Iris pigment epithelial cell (primary cell): Measurements from ENCODE around the gene LYRM2.
A peak's percentile ranks its signal among the peaks of the same experiment; 100 is the strongest.
"Not testable (repeated sequence)": the region's sequence is repeated elsewhere in the genome, so short reads cannot be mapped to it uniquely, and the experiment has no call there.

Source experiments
- DNase-seq: peaks from one replicate; pipeline ENCODE4 v3.0.0-alpha.2; 2011; ENCODE audit warnings: low read depth

Gene LYRM2

GRCh38 chr6:89644864-89645263 lies 6.3 kb upstream of the LYRM2 start:
- no peak for DNase-seq

- no peak for DNase-seq
Measured at GRCh38 chr6:89643406-89643805, 4.9 kb upstream of the LYRM2 start.

- DNase-seq = no peak
Measured at GRCh38 chr6:89642956-89643355, 4.4 kb upstream of the LYRM2 start.

- not testable (repeated sequence) for DNase-seq
Measured at GRCh38 chr6:89641581-89641980, 3.0 kb upstream of the LYRM2 start.

- peak; percentile 54 for DNase-seq
Measured at GRCh38 chr6:89640804-89641203, 2.3 kb upstream of the LYRM2 start.

- no peak for DNase-seq
Measured at GRCh38 chr6:89637960-89638319, 607 bp downstream of the LYRM2 start.

- not testable (repeated sequence) for DNase-seq
Measured at GRCh38 chr6:89636412-89636811, 2.1 kb downstream of the LYRM2 start.

GRCh38 chr6:89630488-89630887 lies 8.1 kb downstream of the LYRM2 start:
- no peak for DNase-seq

- no peak for DNase-seq
Measured at GRCh38 chr6:89623749-89624148, 14.8 kb downstream of the LYRM2 start.

GRCh38 chr6:89619567-89619966 lies 19.0 kb downstream of the LYRM2 start:
- DNase-seq = no peak

- DNase-seq = no peak
Measured at GRCh38 chr6:89618026-89618425, 20.5 kb downstream of the LYRM2 start.

- no peak for DNase-seq
Measured at GRCh38 chr6:89616531-89616930, 22.0 kb downstream of the LYRM2 start.

GRCh38 chr6:89615882-89616281 lies 22.7 kb downstream of the LYRM2 start:
- no peak for DNase-seq

- DNase-seq = no peak
Measured at GRCh38 chr6:89613790-89614189, 24.8 kb downstream of the LYRM2 start.

GRCh38 chr6:89612121-89612520 lies 26.4 kb downstream of the LYRM2 start:
- no peak for DNase-seq

GRCh38 chr6:89611666-89612065 lies 26.9 kb downstream of the LYRM2 start:
- DNase-seq = peak; percentile 29

- DNase-seq = peak; percentile 36
Measured at GRCh38 chr6:89610149-89610642, 28.4 kb downstream of the LYRM2 start.

GRCh38 chr6:89605861-89606260 lies 32.7 kb downstream of the LYRM2 start:
- DNase-seq = no peak

GRCh38 chr6:89604653-89605052 lies 33.9 kb downstream of the LYRM2 start:
- DNase-seq = no peak

- DNase-seq = no peak
Measured at GRCh38 chr6:89602166-89602565, 36.4 kb downstream of the LYRM2 start.

GRCh38 chr6:89599727-89600126 lies 38.8 kb downstream of the LYRM2 start:
- DNase-seq = no peak

GRCh38 chr6:89597988-89598387 lies 40.6 kb downstream of the LYRM2 start:
- peak; percentile 62 for DNase-seq

GRCh38 chr6:89597372-89597771 lies 41.2 kb downstream of the LYRM2 start:
- no peak for DNase-seq

- no peak for DNase-seq
Measured at GRCh38 chr6:89596484-89596883, 42.1 kb downstream of the LYRM2 start.

- no peak for DNase-seq
Measured at GRCh38 chr6:89596056-89596455, 42.5 kb downstream of the LYRM2 start.
